Kidney (tissue), 14 donors: ENCODE measurements around the gene P4HB. TPM values are rescaled to one million over a fixed set of nuclear protein-coding genes. Genes with fewer than 3 reads are reported as not detected.

Source experiments
- DNase-seq, 5 donors: peaks; one replicate each; pipeline ENCODE4 v3.0.0-alpha.2; 2013 to 2020
- FAIRE-seq: peaks from 2 replicates; lab custom pipeline; 2012; peaks lifted over from hg19 to GRCh38; lab: Jason Lieb, UNC
- H3K27ac ChIP-seq, 2 donors: one replicate each; pipeline ENCODE4 v1.7.0; 2013; ENCODE audit warnings: low read depth in 2 of 2, low read length in 2 of 2, inconsistent platforms in 1 of 2
- H3K27me3 ChIP-seq: one replicate; pipeline ENCODE4 v1.7.1; 2013; ENCODE audit warnings: low read length, inconsistent platforms; ENCODE audit not compliant: control insufficient read depth, insufficient read depth
- H3K36me3 ChIP-seq, 3 donors: one replicate each; pipeline versions ENCODE4 v1.7.0 to v1.7.1; 2013; ENCODE audit warnings: low read length in 3 of 3, control low read depth in 1 of 3, inconsistent platforms in 1 of 3; ENCODE audit not compliant: insufficient read depth in 3 of 3, control insufficient read depth in 2 of 3
- H3K4me1 ChIP-seq, 3 donors: one replicate each; pipeline versions ENCODE4 v1.7.0 to v1.7.1; 2013; ENCODE audit warnings: low read length in 3 of 3, inconsistent platforms in 1 of 3, low read depth in 1 of 3; ENCODE audit not compliant: control insufficient read depth in 2 of 3, insufficient read depth in 2 of 3
- H3K4me3 ChIP-seq, 3 donors: one replicate each; pipeline versions ENCODE4 v1.7.0 to v1.8.1; 2013; ENCODE audit warnings: low read length in 3 of 3, control low read depth in 1 of 3, inconsistent platforms in 1 of 3
- H3K9ac ChIP-seq, 3 donors: one replicate each; pipeline versions ENCODE4 v1.7.0 to v1.7.1; 2013; ENCODE audit warnings: low read length in 3 of 3, control low read depth in 1 of 3, inconsistent platforms in 1 of 3
- H3K9me3 ChIP-seq, 3 donors: one replicate each; pipeline versions ENCODE4 v1.7.0 to v1.7.1; 2013; ENCODE audit warnings: low read length in 3 of 3, control low read depth in 1 of 3, inconsistent platforms in 1 of 3; ENCODE audit not compliant: control insufficient read depth in 2 of 3, insufficient read depth in 1 of 3
- CTCF ChIP-seq: IDR thresholded peaks from 3 replicates; pipeline ENCODE4 v1.5.1; 2012; ENCODE audit warnings: mild to moderate bottlenecking, moderate library complexity, borderline replicate concordance; ENCODE audit not compliant: insufficient read depth; ENCODE audit errors: extremely low read depth
- intact Hi-C: fragments of 100-400 bp; cut with DNase I; formaldehyde crosslinking; loops from one replicate; pipeline ENCODE4 v1.11.1; 2022
- polyA plus RNA-seq: library from polyadenylated mRNA; stranded (reverse); fragments of 350-450 nt; fragmentation: Illumina TruSeq; extraction: RNeasy Lipid Tissue Mini Kit (QIAGEN cat#74804); gene quantifications from one replicate; pipeline ENCODE4 v1.2.3, GENCODE V29; 2014; ENCODE audit warnings: low read depth, low replicate concordance; ENCODE audit not compliant: insufficient read depth
- total RNA-seq: library from RNA; stranded (reverse); fragmentation: NEBNext Ultra II Directional; extraction: Animal tissue kit (Norgen Biotek cat#: 25700); gene quantifications from one replicate; pipeline ENCODE4 v1.2.1, GENCODE V29; 2021
- donor health status: control.
- donor health status: control.
- donor health status: control.
- donor health status: control.
- donor health status: control.
- donor health status: DM: yes; HTN: yes; CAD: no.
- donor health status: Normal renal cell carcinoma (clear cell type).

The P4HB gene
- total and polyA plus RNA-seq, 2 donors from 2014 or later: 411 to 482 TPM

DNA sequence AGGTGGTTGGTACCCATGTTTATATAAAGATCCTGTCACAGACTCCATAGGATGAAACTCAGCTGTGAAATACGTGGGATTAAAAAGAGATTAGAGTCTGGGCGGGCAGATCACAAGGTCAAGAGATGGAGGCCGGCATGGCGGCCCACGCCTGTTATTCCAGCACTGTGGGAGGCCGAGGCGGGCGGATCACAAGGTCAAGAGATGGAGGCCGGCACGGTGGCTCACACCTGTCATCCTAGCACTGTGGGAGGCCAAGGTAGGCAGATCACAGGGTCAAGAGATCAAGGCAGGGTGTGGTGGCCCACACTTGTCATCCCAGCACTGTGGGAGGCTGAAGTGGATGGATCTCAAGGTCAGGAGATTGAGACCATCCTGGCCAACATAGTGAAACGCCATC, 35.1 kb upstream of the P4HB start:
- no peak overlapping the region for H3K27ac ChIP-seq
- peaks cover 0 to 3% (median 1%) of the 10 kb centered on the region in 3 donors for H3K4me1 ChIP-seq
- H3K9ac ChIP-seq: no peak overlapping the region
- H3K27me3 ChIP-seq: no peaks in the 10 kb centered on the region
- DNase-seq (no peak), FAIRE-seq (no peak)
- peaks cover 3 to 28% (median 3%) of the 10 kb centered on the region in 3 donors for H3K36me3 ChIP-seq
- no peak for TF ChIP-seq CTCF
- no peak overlapping the region for H3K4me3 ChIP-seq
- H3K9me3 ChIP-seq: no peaks in the 10 kb centered on the region
- intact Hi-C loops: no loop called here

DNA sequence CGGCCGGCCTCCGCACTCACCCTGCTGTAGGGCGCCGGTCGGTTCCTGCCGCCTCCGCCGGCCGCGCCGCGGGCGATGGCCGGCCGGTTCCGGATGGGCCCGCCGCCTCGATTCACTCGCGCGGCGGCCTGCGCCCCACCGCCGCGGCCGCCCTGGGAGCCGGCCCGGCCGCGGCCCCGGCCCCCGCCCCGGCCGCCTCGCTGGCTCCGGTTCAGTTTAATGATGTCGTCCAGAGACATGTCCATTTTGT, 30.9 kb upstream of the P4HB start:
- H3K9ac ChIP-seq: no peak overlapping the region
- DNase-seq (no peak), FAIRE-seq (no peak)
- H3K4me1 ChIP-seq: peaks cover 0 to 5% (median 5%) of the 10 kb centered on the region in 3 donors
- peaks cover 0 to 26% (median 16%) of the 10 kb centered on the region in 3 donors for H3K36me3 ChIP-seq
- intact Hi-C loops: no loop called here
- no peak for TF ChIP-seq CTCF
- no peaks in the 10 kb centered on the region for H3K9me3 ChIP-seq
- H3K4me3 ChIP-seq: no peak overlapping the region
- H3K27me3 ChIP-seq: no peaks in the 10 kb centered on the region
- no peak overlapping the region for H3K27ac ChIP-seq

DNA sequence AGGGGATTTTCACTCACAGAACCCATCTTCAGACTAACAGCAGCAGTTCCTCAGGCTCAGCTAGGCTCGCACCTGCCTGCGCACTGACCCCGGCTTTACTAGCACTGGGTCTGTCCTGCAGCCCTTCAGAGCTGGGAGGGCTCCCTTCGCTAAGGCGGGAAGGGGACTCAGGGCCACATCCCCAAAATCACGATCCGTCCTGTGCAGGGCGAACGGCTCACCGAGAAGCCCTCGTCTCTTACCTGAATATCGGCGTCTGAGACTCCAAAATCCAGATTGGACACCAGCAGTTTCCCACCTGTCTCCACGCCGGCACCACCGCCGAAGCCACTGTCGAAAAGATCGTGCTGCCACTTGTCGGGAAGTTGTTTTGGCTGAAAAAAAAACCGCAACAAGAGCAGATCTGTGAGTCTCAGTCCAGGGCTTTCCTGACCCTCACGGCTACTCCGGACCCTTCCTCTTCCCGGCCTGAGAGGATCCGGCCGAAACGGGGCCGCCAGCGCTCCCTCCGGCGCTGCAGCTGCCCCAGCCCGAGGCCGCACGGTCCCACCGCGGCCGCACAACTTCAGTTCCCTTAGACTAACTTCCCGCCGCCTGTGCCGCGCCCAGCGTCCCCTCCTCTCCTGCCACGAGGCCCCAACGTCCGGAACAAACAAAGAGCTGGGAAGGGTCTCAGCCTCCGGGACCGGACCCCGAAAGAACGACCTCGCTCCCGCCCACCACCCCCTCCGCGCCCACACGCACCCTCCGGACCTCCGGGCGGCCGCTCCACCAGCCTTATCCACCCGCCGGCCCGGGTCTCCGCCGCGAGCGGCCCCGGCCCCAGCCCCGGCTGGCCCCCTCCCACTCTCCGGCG, 30.3 kb upstream of the P4HB start:
- no peak for FAIRE-seq
- Histone ChIP-seq H3K9ac (peak overlapping the region in 2 of 3 donors; percentile 59 to 77), H3K36me3 (peaks cover 0 to 26% (median 21%) of the 10 kb centered on the region in 3 donors), H3K4me3 (peak overlapping the region; percentile 24 to 81 (median 66)), H3K4me1 (peaks cover 0 to 7% (median 5%) of the 10 kb centered on the region in 3 donors), H3K27me3 (no peaks in the 10 kb centered on the region), H3K27ac (no peak overlapping the region), H3K9me3 (no peaks in the 10 kb centered on the region)
- intact Hi-C loops: no loop called here
- peak in 2 of 5 donors; percentile 29 to 76 for DNase-seq
- no peak for TF ChIP-seq CTCF

DNA sequence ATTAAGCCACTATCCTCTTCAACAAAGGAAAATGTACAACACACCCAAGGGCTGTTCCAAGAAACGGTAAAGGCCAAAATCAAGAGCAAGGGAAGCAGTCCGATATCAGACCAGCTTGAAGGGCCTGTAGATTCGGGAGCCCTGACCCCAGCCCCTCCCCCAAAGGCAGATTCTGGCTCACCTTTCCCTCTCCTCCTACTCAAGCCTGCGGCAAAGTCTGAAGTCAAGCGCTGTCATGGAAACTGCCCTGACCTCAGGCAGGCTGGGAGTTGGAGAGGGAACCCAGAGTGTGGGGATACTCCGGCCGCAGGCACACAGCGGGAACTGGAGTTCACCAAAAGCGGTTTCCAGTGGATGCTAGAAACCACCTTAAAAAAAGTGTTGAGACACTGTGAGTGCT, 29.3 kb upstream of the P4HB start:
- peaks cover 0 to 27% (median 24%) of the 10 kb centered on the region in 3 donors for H3K36me3 ChIP-seq
- DNase-seq (no peak), FAIRE-seq (no peak)
- no peaks in the 10 kb centered on the region for H3K9me3 ChIP-seq
- H3K27me3 ChIP-seq: no peaks in the 10 kb centered on the region
- peaks cover 0 to 9% (median 5%) of the 10 kb centered on the region in 3 donors for H3K4me1 ChIP-seq
- no peak overlapping the region for H3K27ac ChIP-seq
- intact Hi-C loops: no loop called here
- no peak for TF ChIP-seq CTCF
- H3K4me3 ChIP-seq: no peak overlapping the region
- no peak overlapping the region for H3K9ac ChIP-seq
